Putamen (tissue), 1 donor: ENCODE results near the gene GLT8D2.
A peak's percentile ranks its signal among the peaks of the same experiment; 100 is the strongest.

Experiments used
- DNase-seq: peaks from one replicate; pipeline ENCODE4 v3.0.0-alpha.2; 2016; ENCODE audit warnings: low spot score

GLT8D2 gene, protein sequence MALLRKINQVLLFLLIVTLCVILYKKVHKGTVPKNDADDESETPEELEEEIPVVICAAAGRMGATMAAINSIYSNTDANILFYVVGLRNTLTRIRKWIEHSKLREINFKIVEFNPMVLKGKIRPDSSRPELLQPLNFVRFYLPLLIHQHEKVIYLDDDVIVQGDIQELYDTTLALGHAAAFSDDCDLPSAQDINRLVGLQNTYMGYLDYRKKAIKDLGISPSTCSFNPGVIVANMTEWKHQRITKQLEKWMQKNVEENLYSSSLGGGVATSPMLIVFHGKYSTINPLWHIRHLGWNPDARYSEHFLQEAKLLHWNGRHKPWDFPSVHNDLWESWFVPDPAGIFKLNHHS

DNA sequence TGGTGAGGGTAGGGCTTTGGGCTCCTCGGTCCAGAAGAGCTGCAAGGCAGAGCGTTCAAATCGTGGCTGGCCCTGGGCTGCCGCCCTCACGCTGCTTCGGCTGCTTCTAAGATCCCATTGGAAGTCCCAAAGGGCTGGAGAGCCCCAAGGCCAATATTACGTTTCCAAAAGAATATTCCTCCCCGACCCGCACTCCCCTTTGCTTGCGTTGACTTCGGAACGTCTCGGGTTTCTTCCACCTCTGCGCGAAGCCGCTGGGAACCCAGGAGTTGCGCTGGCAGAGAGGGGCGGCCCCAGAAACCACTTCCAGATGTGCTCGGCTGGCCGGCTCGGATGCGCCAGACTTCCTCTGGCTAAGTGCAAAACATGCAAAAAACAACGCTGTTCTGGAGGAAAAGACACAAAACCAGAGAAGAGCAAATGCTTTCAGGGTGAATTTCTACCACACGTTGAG lies at the start of gene GLT8D2:
GLT8D2 (minus strand) TSS at position 285 of the 454 bp plus-strand sequence. CDS start 30,539 bp downstream, outside the sequence.
- no peak for DNase-seq

DNA sequence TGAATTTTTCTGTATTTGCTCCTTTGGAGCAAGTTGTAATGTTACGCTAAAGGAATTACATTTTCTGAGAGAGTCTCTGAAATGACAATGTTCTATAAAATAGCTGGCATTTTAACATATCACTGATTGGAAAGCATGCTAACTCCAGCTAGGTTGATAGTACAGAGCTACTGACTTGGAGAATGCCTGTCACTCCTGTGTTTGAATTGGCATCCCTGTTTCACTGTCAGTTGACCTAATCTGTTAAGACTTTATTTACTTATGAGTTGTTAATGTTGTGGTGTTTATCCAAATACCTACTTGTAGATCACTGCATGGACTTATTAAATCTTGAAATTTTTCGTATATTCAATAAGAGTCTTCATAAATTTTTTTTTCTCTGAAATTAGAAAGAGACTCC lies 48.0 kb upstream of the GLT8D2 start:
- DNase-seq, result no peak

- DNase-seq, result no peak
These were observed 45.3 kb upstream of the GLT8D2 start for GRCh38 chr12:104095289-104095688.

GRCh38 chr12:104094284-104094683 lies 44.3 kb upstream of the GLT8D2 start:
- no peak for DNase-seq

DNA sequence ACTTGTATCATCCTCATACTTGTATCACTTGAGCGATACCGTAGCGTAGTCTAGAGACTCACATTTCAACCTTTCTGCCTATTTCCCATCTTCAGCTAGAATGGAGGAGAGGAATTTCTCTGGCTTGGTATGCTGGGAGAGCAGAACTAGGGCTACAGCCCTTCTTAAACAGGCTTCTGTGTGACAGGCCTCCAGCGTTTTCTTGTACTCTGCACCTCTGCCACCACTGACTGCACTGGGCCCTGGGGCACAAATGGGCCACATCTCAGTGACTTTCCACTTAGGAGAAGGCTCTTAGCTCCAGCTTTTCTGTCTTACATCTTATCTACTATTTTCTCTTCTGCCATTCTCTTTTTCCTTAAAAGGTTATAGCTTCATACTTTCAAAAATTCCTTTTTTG lies 41.1 kb upstream of the GLT8D2 start:
- DNase-seq, result no peak

- DNase-seq, result no peak
These were observed 40.7 kb upstream of the GLT8D2 start for GRCh38 chr12:104090685-104091084.

GRCh38 chr12:104083769-104084475 lies 33.9 kb upstream of the GLT8D2 start:
- DNase-seq, result no peak

- DNase-seq, result no peak
These were observed 30.8 kb upstream of the GLT8D2 start for GRCh38 chr12:104080764-104081163.

GRCh38 chr12:104079024-104079423 lies 29.0 kb upstream of the GLT8D2 start:
- no peak for DNase-seq

DNA sequence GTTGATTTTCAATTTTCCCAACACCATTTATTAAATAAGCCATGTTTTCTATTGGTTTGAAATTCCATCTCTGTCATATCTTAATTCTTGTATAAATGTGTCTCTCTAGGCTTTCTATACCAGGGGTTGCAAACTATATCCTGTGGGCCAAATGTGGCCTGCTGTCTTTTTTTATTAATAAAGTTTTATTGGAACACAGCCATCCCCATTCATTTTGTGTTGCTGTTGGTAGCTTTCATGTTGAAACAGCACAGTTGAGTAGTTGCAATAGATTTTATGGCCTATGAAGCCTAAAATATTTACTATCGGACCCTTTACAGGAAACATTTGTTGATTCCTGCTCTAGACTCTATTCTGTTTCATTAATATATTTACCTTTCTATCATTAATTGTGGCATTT lies 23.7 kb upstream of the GLT8D2 start:
- no peak for DNase-seq

DNA sequence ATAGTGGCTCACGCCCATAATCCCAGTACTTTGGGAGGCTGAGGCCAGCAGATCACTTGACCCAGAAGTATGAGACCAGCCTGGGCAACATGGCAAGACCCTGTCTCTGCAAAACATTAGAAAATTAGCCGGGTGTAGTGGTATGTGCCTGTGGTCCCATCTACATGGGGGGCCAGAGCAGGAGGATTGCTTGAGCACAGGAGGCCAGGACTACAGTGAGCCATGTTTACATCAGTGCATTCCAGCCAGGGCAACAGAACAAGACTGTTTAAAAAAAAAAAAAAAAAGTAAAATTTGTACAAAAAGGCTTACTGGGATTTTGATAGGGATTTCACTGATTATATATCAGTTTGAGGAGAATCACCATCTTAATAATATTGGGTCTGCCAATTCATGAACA lies 22.1 kb upstream of the GLT8D2 start:
- no peak for DNase-seq

- peak; percentile 4 for DNase-seq
These were observed 14.9 kb upstream of the GLT8D2 start for GRCh38 chr12:104064842-104065427.

GRCh38 chr12:104064031-104064841 lies 14.2 kb upstream of the GLT8D2 start, which contains the start of gene HCFC2:
Gene HCFC2, plus strand, starts transcription at chr12:104064531. Its CDS starts 30 bp downstream, at chr12:104064561.
- DNase-seq, result peak; percentile 92

DNA sequence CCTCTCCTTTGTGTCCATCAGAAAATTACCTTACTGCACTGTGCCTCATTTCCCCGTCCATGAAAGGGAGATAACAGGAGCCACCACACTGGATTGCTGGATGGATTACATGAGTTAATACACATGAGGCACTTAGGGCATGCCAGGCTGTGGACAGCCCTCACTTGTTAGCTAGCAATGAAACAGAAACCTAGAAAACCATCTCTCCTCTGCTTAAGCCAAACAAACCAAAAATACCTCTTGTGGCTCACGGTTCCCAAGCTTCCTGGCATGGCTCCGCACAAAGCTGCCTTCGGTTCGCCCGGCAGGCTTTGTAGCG lies 13.7 kb upstream of the GLT8D2 start:
- DNase-seq, result peak; percentile 17

GRCh38 chr12:104060791-104061190 lies 10.8 kb upstream of the GLT8D2 start:
- no peak for DNase-seq

DNA sequence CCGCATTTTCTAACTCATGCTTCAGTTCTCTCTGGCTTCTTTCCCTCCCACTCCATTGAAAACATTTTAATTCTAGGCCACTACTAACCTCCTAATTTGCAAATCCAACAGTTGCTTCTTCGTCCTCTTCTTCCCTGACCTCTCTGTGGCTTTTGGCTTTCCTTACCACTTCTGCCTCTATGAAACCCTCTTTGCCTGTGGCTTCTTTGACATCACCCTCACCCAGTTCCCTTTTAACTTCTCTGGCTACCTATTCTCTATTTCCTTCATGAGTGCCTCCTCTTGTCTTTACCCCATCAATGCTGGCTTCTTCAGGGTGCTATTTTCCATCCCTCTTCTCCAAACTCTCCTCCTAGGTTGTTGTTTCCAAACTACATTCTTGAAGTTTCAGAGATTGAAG lies 10.0 kb upstream of the GLT8D2 start:
- DNase-seq, result no peak

DNA sequence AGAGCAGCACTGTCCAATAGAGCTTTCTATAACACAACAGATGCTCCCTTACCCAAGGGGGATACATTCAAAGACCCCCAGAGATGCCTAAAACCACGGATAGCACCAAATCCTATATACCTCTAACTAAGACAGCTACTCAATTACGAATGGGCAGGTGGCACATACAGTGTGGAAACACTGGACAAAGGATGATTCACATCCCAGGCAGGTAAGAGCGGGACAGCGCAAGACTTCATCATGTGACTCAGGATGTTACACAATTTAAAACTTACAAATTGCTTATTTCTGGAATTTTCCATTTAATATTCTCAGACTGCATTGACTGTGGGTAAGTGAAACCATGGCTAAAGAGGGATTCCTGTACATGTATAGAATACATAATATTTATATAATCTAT lies 8.8 kb upstream of the GLT8D2 start:
- no peak for DNase-seq

- DNase-seq, result no peak
These were observed 7.8 kb upstream of the GLT8D2 start for GRCh38 chr12:104057771-104058197.

- no peak for DNase-seq
These were observed 6.5 kb upstream of the GLT8D2 start for GRCh38 chr12:104056419-104056972.

GRCh38 chr12:104055686-104056388 lies 5.8 kb upstream of the GLT8D2 start:
- DNase-seq, result no peak

DNA sequence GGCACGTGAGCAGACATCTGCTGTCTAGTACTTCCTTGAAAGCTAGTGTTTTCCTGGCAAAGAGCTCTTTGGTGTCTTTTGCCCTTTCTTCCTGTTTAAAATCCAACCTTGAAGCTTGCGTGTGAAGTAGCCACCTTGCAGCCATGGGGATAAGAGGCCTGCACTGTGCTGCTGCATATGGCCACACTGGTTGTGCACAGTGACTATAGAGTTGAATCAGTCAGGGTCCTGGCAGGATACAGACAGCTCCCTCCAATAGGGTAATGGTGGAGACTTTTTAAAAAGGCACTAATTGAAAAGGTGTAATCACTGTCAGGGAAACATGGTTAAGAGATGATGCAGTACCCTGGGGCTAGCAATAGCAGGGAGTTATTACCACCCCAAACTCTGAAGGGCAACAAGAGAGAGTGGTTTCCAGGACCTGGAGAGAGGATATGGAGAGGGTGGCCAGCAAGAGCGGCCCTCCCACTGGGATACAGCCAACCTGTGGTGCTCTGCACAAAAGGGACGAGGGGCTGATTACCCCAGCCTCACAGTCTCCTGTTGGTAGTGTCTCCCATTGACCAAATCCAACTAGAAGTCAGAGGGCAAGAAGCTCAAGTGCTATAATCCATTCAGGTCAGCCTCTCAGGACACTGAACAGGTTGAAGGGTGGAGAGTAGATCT lies 4.8 kb upstream of the GLT8D2 start:
- DNase-seq, result no peak
